ENCODE measurements around the gene DDX23. TPM values are rescaled to one million over a fixed set of nuclear protein-coding genes. Genes with fewer than 3 reads are reported as not detected.
A peak's percentile ranks its signal among the peaks of the same experiment; 100 is the strongest.

Gene DDX23
- total and polyA plus RNA-seq, 2 of the 4 experiments (the other 2 are of a cell fraction) = 61.8 to 81.9 TPM

- Histone ChIP-seq H3K23ac (ENCODE audit: low read depth, low read length) (0 out of 2 replicates have a peak overlapping the region, but pooled peaks have one; percentile 6), H3K9ac (ENCODE audit: low read depth, low read length) (no peak overlapping the region), H3K4ac (ENCODE audit: low read depth, low read length) (no peak overlapping the region), H2BK120ac (ENCODE audit: low read depth, low read length) (peak overlapping the region; percentile 53; the same call in 1 of the 2 replicates), H3K4me1 (ENCODE audit: control insufficient read depth, insufficient read depth, low read length) (peaks cover 15% of the 10 kb centered on the region), H2AK5ac (ENCODE audit: low read depth, low read length) (no peak overlapping the region; the same call in 1 of the 2 replicates), H3K4me2 (ENCODE audit: low read depth, low read length) (no peak overlapping the region), H2BK20ac (ENCODE audit: low read depth, low read length) (peak overlapping the region; percentile 30; the same call in 1 of the 2 replicates), H4K20me1 (ENCODE audit: insufficient read depth, low read length) (no peaks in the 10 kb centered on the region), H3K27me3 (ENCODE audit: control insufficient read depth, insufficient read depth, low read length) (peaks cover 10% of the 10 kb centered on the region), H3K36me3 (ENCODE audit: control insufficient read depth, insufficient read depth, low read length) (no peaks in the 10 kb centered on the region), H4K8ac (ENCODE audit: low read depth in 2 of 2, low read length in 2 of 2) (peak overlapping the region in 1 of 2 experiments; percentile 30; a peak in 1 of 4 replicates), H3K9me3 (ENCODE audit: control insufficient read depth, insufficient read depth, low read length) (no peaks in the 10 kb centered on the region), H3K27ac (ENCODE audit: insufficient read depth, low read length) (no peak overlapping the region), H2BK15ac (ENCODE audit: low read depth, low read length) (peak overlapping the region; percentile 14; the same call in 1 of the 3 replicates), H4K91ac (ENCODE audit: insufficient read depth, low read depth, low read length) (no peak overlapping the region; the same call in 1 of the 2 replicates), H3K14ac (replicated peaks; ENCODE audit: low read depth, low read length) (no peak overlapping the region), H2AK9ac (replicated peaks; ENCODE audit: low read depth, low read length, poor library complexity) (no peak overlapping the region), H3K56ac (ENCODE audit: extremely low read depth, insufficient read depth, low read length) (no peak overlapping the region), H3K79me1 (ENCODE audit: low read depth in 1 of 2, low read length in 2 of 2) (no peaks in the 10 kb centered on the region), H3K4me3 (ENCODE audit: insufficient read depth, low read depth, low read length) (no peak overlapping the region), H3K18ac (ENCODE audit: low read depth, low read length) (no peak overlapping the region), H4K5ac (ENCODE audit: low read depth, low read length) (no peak overlapping the region; the same call in 1 of the 2 replicates), H2AFZ (replicated peaks; ENCODE audit: low read length, poor library complexity) (no peak overlapping the region), H3K9me1 (ENCODE audit: insufficient read depth, low read length) (no peaks in the 10 kb centered on the region; the same call in 1 of the 2 replicates), H2BK5ac (ENCODE audit: low read depth, low read length, poor library complexity, severe bottlenecking) (no peak overlapping the region)
- WGBS, 2 experiments (ENCODE audit: extremely low coverage in 2 of 2, insufficient read length in 1 of 2) = no CpG with 5 or more reads among the region's 3 CpGs
- dilution Hi-C loops (cut with HindIII; ENCODE audit: low sequenced_read_pairs, unreplicated experiment) (no loop called here), in situ Hi-C loops (cut with MboI; ENCODE audit: low sequenced_read_pairs) (no loop called here), intact Hi-C loops (cut with micrococcal nuclease) (no loop called here)
- no TSS peak for BruUV-seq (replicated peaks)
- ChIA-PET POLR2A (ENCODE audit: unreplicated experiment) (no interaction called here), CTCF (interaction anchor here (1.0 to 2.7 kb wide), 3 partner anchors 7 to 30 kb away, joined by 3 to 11 read pairs (median 5); no protein-coding TSS in a partner anchor)
- ATAC-seq (ENCODE audit: low read depth) (no peak), DNase-seq (no peak)
- TF ChIP-seq POLR2A (IDR thresholded peaks at IDR 0.05; ENCODE audit: low read depth, low read length) (no peak), RCOR1 (IDR thresholded peaks at IDR 0.05; ENCODE audit: insufficient replicate concordance, low read length) (no peak), SMC3 (IDR thresholded peaks at IDR 0.05; ENCODE audit: low read depth, low read length) (no peak), NFE2L2 (IDR thresholded peaks at IDR 0.05; ENCODE audit: low read depth, low read length) (no peak), BHLHE40 (IDR thresholded peaks at IDR 0.05; ENCODE audit: low read depth, low read length) (no peak), FOS (IDR thresholded peaks at IDR 0.05; ENCODE audit: low read depth, low read length) (no peak), RFX5 (IDR thresholded peaks at IDR 0.05; ENCODE audit: low read depth, low read length) (no peak)
Observed at GRCh38 chr12:48882972-48883304, 31.0 kb upstream of the DDX23 start.
